ENCODE results near the gene ZFY.

ZFY gene

DNA sequence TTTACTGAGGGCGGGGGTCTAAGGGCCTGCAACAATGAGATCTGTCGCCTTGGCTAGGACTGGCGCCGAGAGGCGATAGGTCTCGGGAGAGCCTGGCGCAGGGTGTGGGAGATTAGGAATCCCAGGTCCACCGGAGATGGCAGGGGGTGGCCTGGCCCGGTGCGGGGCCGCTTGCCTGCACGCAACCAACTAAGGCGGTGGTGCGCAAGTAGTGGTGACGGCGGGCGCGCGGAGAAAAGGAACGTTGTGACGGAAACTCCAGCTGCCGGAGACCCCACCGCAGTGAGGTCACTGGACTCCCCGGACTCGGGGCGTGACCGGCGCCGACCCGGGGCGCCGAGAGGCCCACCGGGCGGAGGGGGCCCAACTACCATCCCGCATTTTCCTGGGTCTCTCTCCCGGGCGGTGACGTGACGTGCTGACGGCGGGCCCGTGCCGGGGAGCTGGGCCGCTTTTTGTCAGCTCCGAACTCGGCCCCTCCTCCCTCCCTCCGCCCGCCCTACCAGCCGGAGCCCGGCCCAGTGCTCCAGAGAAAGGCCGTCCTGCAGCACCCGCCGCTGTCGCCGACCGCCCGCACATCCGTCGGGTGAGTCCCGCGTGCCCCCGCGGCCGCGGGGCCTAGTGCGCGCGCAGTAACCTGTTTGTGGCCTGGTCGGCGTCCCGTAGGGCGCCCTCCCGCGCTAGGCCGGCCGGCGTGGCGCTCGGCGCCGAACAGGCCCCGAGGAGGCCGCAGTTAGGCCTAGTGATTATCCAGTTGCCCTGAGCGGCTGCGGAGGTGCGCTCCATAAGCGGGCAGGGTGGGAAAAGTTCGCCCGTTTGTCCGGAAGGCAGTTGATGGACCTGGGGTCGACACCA is at the start of gene ZFY:
ZFY (plus strand) TSS at position 521 of the 855 bp plus-strand sequence. CDS start 18,556 bp downstream, outside the sequence.
- no peak within 1 kb of the TSS for H2AFZ ChIP-seq (ENCODE audit: low read depth, low read length)
- H3K36me3 ChIP-seq (ENCODE audit: insufficient read depth, low read length): no peaks in the 10 kb centered on the region
- H3K27me3 ChIP-seq (ENCODE audit: insufficient read depth, low read length): no peaks in the 10 kb centered on the region
- no peaks in the 10 kb centered on the region for H3K9me3 ChIP-seq (ENCODE audit: low read length)
- H3K4me3 ChIP-seq (ENCODE audit: low read length): no peak within 1 kb of the TSS
- no peaks in the 10 kb centered on the region for H3K4me1 ChIP-seq (ENCODE audit: insufficient read depth, low read length)

DNA sequence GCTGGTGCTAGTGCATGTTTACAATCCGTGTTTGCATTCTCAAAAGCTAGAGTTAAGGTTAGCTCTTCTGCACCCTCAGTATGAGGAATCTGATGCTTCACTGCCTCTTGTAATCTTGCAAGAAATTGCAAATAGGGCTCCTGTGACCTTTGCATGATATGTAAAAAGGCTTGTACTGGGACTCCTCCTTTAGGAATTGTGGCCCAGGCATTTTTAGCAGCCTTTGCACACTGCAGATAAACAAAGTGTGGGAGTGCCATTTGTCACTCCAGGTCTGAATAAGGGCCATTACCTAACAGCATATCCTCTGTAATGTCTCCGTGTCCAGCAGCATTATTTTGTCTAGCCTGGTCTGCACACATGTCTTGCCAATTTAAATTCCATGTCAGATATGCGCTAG is 49.3 kb upstream of the ZFY start:
- no peak overlapping the region for H3K4me3 ChIP-seq (ENCODE audit: low read length)
- H3K9me3 ChIP-seq (ENCODE audit: low read length): no peaks in the 10 kb centered on the region
- H3K4me1 ChIP-seq (ENCODE audit: insufficient read depth, low read length): no peaks in the 10 kb centered on the region
- H3K27me3 ChIP-seq (ENCODE audit: insufficient read depth, low read length): no peaks in the 10 kb centered on the region
- no peaks in the 10 kb centered on the region for H3K36me3 ChIP-seq (ENCODE audit: insufficient read depth, low read length)
- no peak overlapping the region for H2AFZ ChIP-seq (ENCODE audit: low read depth, low read length)

DNA sequence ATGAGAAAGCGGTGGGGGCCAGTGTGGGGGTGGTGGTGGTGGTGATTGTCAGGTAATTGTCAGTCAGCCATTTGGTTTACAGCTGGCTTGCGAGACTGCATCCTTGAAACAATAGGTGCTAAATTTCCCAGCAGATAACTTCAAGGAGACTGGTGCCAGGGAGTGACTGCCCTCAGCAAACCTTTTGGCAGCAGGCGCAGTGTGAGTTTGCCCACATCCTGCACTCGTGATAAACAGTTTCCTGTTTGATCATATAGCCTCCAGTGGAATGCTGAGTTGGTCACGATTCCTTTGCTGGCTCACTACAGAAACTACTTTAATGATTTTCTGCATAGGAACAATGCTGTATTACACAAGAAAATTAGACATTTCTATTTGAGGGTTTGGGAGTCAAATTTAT is 47.8 kb upstream of the ZFY start:
- H3K27me3 ChIP-seq (ENCODE audit: insufficient read depth, low read length): no peaks in the 10 kb centered on the region
- no peak overlapping the region for H3K4me3 ChIP-seq (ENCODE audit: low read length)
- H3K36me3 ChIP-seq (ENCODE audit: insufficient read depth, low read length): no peaks in the 10 kb centered on the region
- no peaks in the 10 kb centered on the region for H3K9me3 ChIP-seq (ENCODE audit: low read length)
- no peaks in the 10 kb centered on the region for H3K4me1 ChIP-seq (ENCODE audit: insufficient read depth, low read length)
- H2AFZ ChIP-seq (ENCODE audit: low read depth, low read length): no peak overlapping the region

DNA sequence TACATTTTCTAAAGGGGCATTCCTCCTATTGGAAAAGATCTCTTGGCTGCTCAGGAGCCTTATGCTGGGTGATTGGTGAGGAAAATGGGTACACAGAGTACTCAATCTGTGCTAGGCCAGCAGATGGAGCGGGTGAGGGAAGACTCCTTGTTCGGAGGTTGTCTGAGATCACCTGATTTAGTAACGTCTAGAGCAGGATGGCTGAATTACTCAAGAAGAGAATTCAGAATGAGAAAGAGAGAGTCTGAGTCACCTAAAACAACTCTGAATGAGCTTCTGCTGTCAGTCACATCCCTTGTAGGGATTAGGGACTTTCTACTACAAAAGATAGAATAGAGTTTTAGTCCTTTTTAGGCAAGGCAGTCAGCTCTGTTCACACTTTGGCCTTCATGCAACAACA is 47.2 kb upstream of the ZFY start:
- Histone ChIP-seq H3K9me3 (ENCODE audit: low read length) (no peaks in the 10 kb centered on the region), H3K4me3 (ENCODE audit: low read length) (no peak overlapping the region), H3K4me1 (ENCODE audit: insufficient read depth, low read length) (no peaks in the 10 kb centered on the region), H3K36me3 (ENCODE audit: insufficient read depth, low read length) (no peaks in the 10 kb centered on the region), H2AFZ (ENCODE audit: low read depth, low read length) (no peak overlapping the region), H3K27me3 (ENCODE audit: insufficient read depth, low read length) (no peaks in the 10 kb centered on the region)

DNA sequence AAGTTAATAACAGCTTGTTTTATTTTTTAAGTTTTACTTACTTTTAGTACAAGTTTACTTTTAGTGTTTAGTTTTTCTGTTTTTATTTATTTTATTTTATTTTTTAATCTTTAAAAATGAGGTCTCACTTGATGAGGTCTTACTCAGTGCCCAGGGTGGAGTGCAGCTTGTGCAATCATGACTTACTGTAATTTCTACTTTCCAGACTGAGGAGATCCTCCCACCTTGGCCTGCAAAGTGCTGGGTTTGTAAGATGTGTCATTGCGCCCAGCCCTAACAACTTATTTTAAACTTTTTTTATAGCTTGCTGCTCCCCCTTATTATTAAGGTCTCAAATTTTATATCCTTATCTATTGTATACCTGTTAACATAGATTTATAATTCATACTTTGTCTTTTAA is 41.7 kb upstream of the ZFY start:
- Histone ChIP-seq H3K4me3 (ENCODE audit: low read length) (no peak overlapping the region), H3K36me3 (ENCODE audit: insufficient read depth, low read length) (no peaks in the 10 kb centered on the region), H2AFZ (ENCODE audit: low read depth, low read length) (no peak overlapping the region), H3K27me3 (ENCODE audit: insufficient read depth, low read length) (no peaks in the 10 kb centered on the region), H3K4me1 (ENCODE audit: insufficient read depth, low read length) (no peaks in the 10 kb centered on the region), H3K9me3 (ENCODE audit: low read length) (no peaks in the 10 kb centered on the region)

DNA sequence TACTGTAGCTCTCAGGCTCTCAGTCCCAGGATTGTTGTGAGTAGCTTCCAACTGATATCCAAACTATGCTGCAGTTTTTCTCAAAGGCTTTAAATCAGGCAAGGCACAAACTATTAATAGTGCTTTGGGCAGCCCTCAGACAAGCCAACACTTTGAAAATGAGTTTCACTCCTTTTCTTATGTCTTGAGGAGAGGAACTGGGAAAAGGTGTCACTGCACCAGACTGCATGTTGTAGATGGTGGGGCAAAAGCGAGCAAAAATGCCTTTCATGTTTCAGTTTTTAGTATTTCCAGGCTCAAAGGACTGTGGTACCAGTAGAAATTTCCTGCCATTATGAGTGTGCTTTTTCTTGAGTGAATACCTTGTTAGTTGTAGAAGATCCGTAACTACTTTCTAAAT is 39.1 kb upstream of the ZFY start:
- H3K9me3 ChIP-seq (ENCODE audit: low read length): no peaks in the 10 kb centered on the region
- H3K4me3 ChIP-seq (ENCODE audit: low read length): no peak overlapping the region
- no peaks in the 10 kb centered on the region for H3K36me3 ChIP-seq (ENCODE audit: insufficient read depth, low read length)
- no peak overlapping the region for H2AFZ ChIP-seq (ENCODE audit: low read depth, low read length)
- no peaks in the 10 kb centered on the region for H3K27me3 ChIP-seq (ENCODE audit: insufficient read depth, low read length)
- no peaks in the 10 kb centered on the region for H3K4me1 ChIP-seq (ENCODE audit: insufficient read depth, low read length)

DNA sequence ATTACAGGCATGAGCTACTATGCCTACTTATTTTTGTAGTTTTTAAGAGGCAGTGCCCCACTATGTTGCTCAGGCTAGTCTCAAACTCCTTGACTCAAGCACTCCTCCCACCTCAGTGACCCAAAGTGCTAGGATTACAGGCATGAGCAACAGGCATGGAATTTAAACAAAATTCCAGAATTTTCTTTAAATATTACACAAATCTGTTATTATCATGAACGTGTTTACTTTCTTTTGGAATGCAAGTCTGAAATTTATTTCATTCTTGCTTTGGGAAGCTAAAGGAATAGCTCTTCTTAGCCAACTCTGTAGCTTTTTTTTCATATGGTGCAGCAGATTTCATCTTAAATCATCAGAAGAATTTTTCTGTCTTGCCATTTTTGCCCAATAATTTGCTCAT is 27.8 kb upstream of the ZFY start:
- Histone ChIP-seq H3K9me3 (ENCODE audit: low read length) (no peaks in the 10 kb centered on the region), H3K4me3 (ENCODE audit: low read length) (no peak overlapping the region)

DNA sequence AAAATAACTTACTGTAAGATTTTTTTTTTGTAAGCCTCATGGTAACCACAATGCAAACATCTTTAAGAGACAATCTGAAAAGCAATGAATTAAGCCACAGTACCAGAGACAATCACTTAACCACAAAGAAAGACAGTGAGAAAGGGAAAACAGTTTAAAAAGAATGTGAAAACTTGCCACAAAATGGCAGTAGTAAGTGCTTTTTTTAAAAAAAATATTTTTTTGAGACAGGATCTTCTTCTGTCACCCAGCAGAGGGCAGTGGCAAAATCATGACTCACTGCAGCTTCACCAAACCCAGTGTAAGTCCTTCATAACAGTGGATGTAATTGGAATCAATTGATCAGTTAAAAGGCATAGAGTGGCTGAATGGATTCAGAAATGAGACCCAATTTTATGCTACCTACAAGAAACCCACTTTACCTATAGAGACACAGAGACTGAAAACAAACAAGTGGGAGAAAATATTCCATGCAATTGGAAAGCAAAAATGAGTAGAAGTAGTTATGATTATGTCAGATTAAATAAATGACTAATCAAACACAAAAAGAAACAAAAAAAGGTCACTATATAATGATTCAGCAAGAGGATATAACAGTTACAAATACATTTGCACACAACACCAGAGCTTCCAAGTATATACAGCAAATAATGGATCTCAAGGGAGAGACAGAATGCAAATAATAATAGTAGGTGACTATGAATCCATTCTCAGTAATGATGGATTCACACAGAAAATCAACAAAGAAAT is 21.9 kb upstream of the ZFY start:
- Histone ChIP-seq H3K4me3 (ENCODE audit: low read length) (no peak overlapping the region), H3K4me1 (ENCODE audit: insufficient read depth, low read length) (no peaks in the 10 kb centered on the region), H3K9me3 (ENCODE audit: low read length) (no peaks in the 10 kb centered on the region), H3K27me3 (ENCODE audit: insufficient read depth, low read length) (no peaks in the 10 kb centered on the region), H2AFZ (ENCODE audit: low read depth, low read length) (no peak overlapping the region), H3K36me3 (ENCODE audit: insufficient read depth, low read length) (no peaks in the 10 kb centered on the region)

More for the DNA sequence above, 27.8 kb upstream of the ZFY start:
- Histone ChIP-seq H2AFZ (ENCODE audit: low read depth, low read length) (no peak overlapping the region), H3K4me1 (ENCODE audit: insufficient read depth, low read length) (no peaks in the 10 kb centered on the region), H3K36me3 (ENCODE audit: insufficient read depth, low read length) (no peaks in the 10 kb centered on the region), H3K27me3 (ENCODE audit: insufficient read depth, low read length) (no peaks in the 10 kb centered on the region)

DNA sequence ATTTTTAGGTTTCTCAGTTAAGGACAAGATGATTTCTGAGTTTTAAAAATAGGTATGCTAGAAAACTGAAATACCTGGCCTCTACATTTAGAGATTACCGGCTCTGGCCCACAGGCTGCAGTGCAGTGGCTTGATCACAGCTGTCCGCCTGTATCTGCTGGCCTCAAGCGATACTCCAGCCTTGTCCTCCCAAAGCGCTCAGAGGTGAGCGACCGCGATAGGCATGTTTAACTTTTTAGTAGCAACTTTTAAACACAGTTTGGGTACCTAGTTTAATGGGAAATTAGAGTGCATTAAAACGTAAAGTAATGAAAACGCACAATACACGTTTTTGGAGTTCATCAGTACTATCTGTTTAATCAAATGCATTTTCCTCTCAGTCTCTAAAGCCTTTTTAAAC is 1.1 kb upstream of the ZFY start:
- no peak overlapping the region for H3K4me3 ChIP-seq (ENCODE audit: low read length)

DNA sequence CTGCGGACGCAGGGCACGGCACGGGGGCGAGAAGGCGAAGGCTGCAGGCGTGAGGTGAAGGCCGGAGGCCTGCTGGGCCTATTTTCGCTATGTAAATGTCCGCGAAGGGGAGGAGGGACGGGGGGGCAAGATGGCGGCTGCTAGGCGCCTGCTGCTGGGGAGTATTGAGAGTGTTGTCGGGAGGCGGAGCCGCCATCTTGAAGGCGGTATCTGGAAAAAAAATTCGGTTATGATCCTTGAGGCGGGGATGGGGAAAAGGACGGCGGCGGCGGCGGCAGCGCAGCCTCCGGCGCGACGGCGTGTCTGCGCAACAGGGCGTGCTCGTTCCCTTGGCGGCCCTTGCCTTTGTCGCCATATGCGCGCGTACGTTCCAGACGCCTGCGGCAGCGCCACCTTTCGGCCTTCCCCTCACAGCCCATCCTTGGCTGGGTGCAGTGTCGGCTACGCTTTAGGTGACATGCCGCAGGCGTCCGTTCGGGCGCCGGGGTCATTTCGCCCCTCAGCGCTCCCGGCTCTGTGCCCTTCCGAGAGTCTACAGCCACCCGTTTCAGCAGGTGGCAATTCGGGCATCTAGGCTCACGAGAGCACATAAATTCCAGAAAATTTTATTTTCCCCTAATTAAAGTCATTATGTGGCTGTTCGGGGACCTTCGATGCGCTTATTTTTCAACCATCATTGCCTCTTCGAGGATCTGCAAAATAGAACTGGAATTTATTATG is 695 bp downstream of the ZFY start:
- H3K27me3 ChIP-seq (ENCODE audit: insufficient read depth, low read length): no peaks in the 10 kb centered on the region
- no peaks in the 10 kb centered on the region for H3K36me3 ChIP-seq (ENCODE audit: insufficient read depth, low read length)
- no peak overlapping the region for H2AFZ ChIP-seq (ENCODE audit: low read depth, low read length)
- H3K9me3 ChIP-seq (ENCODE audit: low read length): no peaks in the 10 kb centered on the region
- no peak overlapping the region for H3K4me3 ChIP-seq (ENCODE audit: low read length)
- H3K4me1 ChIP-seq (ENCODE audit: insufficient read depth, low read length): no peaks in the 10 kb centered on the region

More for the DNA sequence above, 1.1 kb upstream of the ZFY start:
- H3K36me3 ChIP-seq (ENCODE audit: insufficient read depth, low read length): no peaks in the 10 kb centered on the region
- H3K9me3 ChIP-seq (ENCODE audit: low read length): no peaks in the 10 kb centered on the region
- H3K4me1 ChIP-seq (ENCODE audit: insufficient read depth, low read length): no peaks in the 10 kb centered on the region
- no peaks in the 10 kb centered on the region for H3K27me3 ChIP-seq (ENCODE audit: insufficient read depth, low read length)
- H2AFZ ChIP-seq (ENCODE audit: low read depth, low read length): no peak overlapping the region

DNA sequence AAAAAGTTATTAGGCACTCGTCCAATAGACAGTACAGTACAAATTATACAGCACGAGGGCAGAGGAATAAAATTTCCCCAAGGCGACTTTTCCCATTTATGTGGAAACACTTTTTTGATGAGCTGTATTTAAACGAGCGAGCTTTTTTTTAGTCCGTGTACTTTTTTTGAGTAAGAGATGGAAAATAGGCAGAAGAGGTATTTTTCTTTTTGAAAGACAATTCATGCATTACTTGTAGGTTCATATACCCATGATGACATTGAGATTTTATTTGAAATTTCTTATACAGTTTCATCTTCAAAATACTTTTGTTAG is 1.2 kb downstream of the ZFY start:
- H3K36me3 ChIP-seq (ENCODE audit: insufficient read depth, low read length): no peaks in the 10 kb centered on the region
- no peaks in the 10 kb centered on the region for H3K27me3 ChIP-seq (ENCODE audit: insufficient read depth, low read length)
- no peak overlapping the region for H3K4me3 ChIP-seq (ENCODE audit: low read length)
- H3K4me1 ChIP-seq (ENCODE audit: insufficient read depth, low read length): no peaks in the 10 kb centered on the region
- no peaks in the 10 kb centered on the region for H3K9me3 ChIP-seq (ENCODE audit: low read length)
- H2AFZ ChIP-seq (ENCODE audit: low read depth, low read length): no peak overlapping the region

DNA sequence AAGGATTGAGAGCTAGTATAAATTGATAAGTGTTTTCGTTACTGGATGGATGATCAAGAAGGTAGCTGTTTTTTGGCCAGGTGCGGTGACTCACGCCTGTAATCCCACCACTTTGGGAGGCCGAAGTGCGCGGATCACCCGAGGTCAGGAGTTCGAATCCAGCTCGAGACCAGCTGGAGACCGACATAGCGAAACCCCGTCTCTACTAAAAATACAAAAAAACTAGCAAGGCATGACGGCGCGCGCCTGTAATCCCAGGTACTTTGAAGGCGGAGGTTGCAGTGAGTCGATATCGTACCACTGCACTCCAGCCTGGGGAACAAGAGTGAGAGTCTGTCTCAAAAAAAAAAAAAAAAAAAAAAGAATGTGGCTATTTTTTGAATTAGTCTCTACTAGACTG is 2.0 kb downstream of the ZFY start:
- no peak overlapping the region for H2AFZ ChIP-seq (ENCODE audit: low read depth, low read length)
- H3K9me3 ChIP-seq (ENCODE audit: low read length): no peaks in the 10 kb centered on the region
- no peaks in the 10 kb centered on the region for H3K27me3 ChIP-seq (ENCODE audit: insufficient read depth, low read length)
- no peak overlapping the region for H3K4me3 ChIP-seq (ENCODE audit: low read length)
- H3K36me3 ChIP-seq (ENCODE audit: insufficient read depth, low read length): no peaks in the 10 kb centered on the region
- H3K4me1 ChIP-seq (ENCODE audit: insufficient read depth, low read length): no peaks in the 10 kb centered on the region

DNA sequence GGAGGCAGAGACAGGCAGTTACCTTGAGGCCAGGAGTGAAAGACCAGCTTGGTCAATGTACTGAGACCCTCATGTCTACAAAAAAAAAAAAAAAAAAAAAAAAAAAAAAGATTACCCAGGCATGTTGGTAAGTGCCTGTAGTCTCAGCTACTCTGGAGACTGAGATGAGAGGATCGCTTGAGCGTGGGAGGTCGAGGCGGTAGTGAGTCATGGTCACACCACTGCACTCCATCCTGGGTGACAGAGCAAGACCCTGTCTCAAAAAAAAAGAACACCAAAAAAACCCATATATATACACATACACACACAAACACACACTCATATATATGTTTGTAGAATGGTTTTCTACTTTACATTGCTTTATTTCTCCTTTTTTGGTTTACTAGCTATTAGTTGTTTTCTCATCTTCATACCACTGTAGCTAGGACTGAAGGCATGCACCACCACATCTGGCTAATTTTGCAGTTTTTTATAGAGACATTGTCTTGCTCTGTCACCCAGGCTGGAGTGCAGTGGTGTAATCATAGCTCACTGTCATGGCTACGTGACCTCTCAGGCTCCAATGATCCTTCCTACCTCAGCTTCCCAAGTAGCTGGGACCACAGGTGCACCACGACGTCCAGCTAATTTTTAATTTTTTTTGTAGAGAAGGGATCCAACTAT is 14.5 kb downstream of the ZFY start:
- Histone ChIP-seq H3K4me3 (ENCODE audit: low read length) (no peak overlapping the region), H3K27me3 (ENCODE audit: insufficient read depth, low read length) (no peaks in the 10 kb centered on the region), H2AFZ (ENCODE audit: low read depth, low read length) (no peak overlapping the region), H3K4me1 (ENCODE audit: insufficient read depth, low read length) (no peaks in the 10 kb centered on the region), H3K9me3 (ENCODE audit: low read length) (no peaks in the 10 kb centered on the region), H3K36me3 (ENCODE audit: insufficient read depth, low read length) (no peaks in the 10 kb centered on the region)

Data from neuron (in vitro differentiated cells).